ENCODE data around the gene SPINK2. TPM values are rescaled to one million over a fixed set of nuclear protein-coding genes. Genes with fewer than 3 reads are reported as not detected.

The SPINK2 gene, protein sequence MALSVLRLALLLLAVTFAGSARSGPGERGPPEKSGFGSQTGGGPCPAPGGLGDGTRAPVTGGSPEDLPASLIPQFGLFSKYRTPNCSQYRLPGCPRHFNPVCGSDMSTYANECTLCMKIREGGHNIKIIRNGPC
- polyA plus RNA-seq (2013, experiment 1 of 2), result 1.3 TPM
- 1.1 TPM for polyA plus RNA-seq (2013, experiment 2 of 2)

GRCh38 chr4:56821381-56822243 lies at the start of gene SPINK2:
Gene SPINK2 (minus strand): TSS chr4:56821701. CDS start chr4:56821662, 39 bp downstream.
- peak; percentile 88 for DNase-seq
- Histone ChIP-seq H3K36me3 (ENCODE audit: control insufficient read depth, insufficient read depth, low read length) (no peaks in the 10 kb centered on the region), H3K56ac (ENCODE audit: low read length) (peak within 1 kb of the TSS; percentile 80), H3K79me1 (ENCODE audit: low read length) (no peaks in the 10 kb centered on the region), H4K8ac (ENCODE audit: low read depth, low read length) (no peak within 1 kb of the TSS), H3K4me2 (ENCODE audit: low read length) (peak within 1 kb of the TSS; percentile 68), H2BK120ac (ENCODE audit: low read depth, low read length) (no peak within 1 kb of the TSS), H3K4me3 (ENCODE audit: low read length) (peak within 1 kb of the TSS; percentile 20), H2BK15ac (replicated peaks; ENCODE audit: low read depth) (no peak within 1 kb of the TSS), H3K4me1 (ENCODE audit: control insufficient read depth, low read depth, low read length) (no peaks in the 10 kb centered on the region), H3K23ac (ENCODE audit: low read length) (no peak within 1 kb of the TSS), H3K27me3 (ENCODE audit: insufficient read depth, low read length, poor library complexity) (peaks cover 2% of the 10 kb centered on the region), H3K18ac (ENCODE audit: low read length) (no peak within 1 kb of the TSS), H3K27ac (ENCODE audit: low read depth, low read length) (no peak within 1 kb of the TSS), H3K9ac (ENCODE audit: low read length) (peak within 1 kb of the TSS; percentile 44), H3K4ac (ENCODE audit: low read depth, low read length) (no peak within 1 kb of the TSS), H2BK5ac (ENCODE audit: low read length) (no peak within 1 kb of the TSS), H2AK5ac (ENCODE audit: low read length) (no peak within 1 kb of the TSS), H4K5ac (ENCODE audit: low read length) (no peak within 1 kb of the TSS), H3K79me2 (ENCODE audit: control insufficient read depth, insufficient read depth, low read length) (no peaks in the 10 kb centered on the region)
- no CpG with 5 or more reads among the region's 58 CpGs for WGBS (ENCODE audit: extremely low coverage, insufficient coverage, low lambda C conversion rate)

- no peak overlapping the region for H2BK120ac ChIP-seq (ENCODE audit: low read depth, low read length)
- H2AK5ac ChIP-seq (ENCODE audit: low read length), result no peak overlapping the region
- no CpG with 5 or more reads among the region's 4 CpGs for WGBS (ENCODE audit: extremely low coverage, insufficient coverage, low lambda C conversion rate)
- H3K4me1 ChIP-seq (ENCODE audit: control insufficient read depth, low read depth, low read length), result no peaks in the 10 kb centered on the region
- no peak overlapping the region for H2BK15ac ChIP-seq (replicated peaks; ENCODE audit: low read depth)
- no peaks in the 10 kb centered on the region for H3K36me3 ChIP-seq (ENCODE audit: control insufficient read depth, insufficient read depth, low read length)
- H3K9ac ChIP-seq (ENCODE audit: low read length), result no peak overlapping the region
- H3K79me2 ChIP-seq (ENCODE audit: control insufficient read depth, insufficient read depth, low read length), result no peaks in the 10 kb centered on the region
- no peak overlapping the region for H3K23ac ChIP-seq (ENCODE audit: low read length)
- no peak overlapping the region for H2BK5ac ChIP-seq (ENCODE audit: low read length)
- no peak overlapping the region for H4K5ac ChIP-seq (ENCODE audit: low read length)
- DNase-seq, result no peak
- no peak overlapping the region for H3K27ac ChIP-seq (ENCODE audit: low read depth, low read length)
- H3K27me3 ChIP-seq (ENCODE audit: insufficient read depth, low read length, poor library complexity), result no peaks in the 10 kb centered on the region
- H3K4me3 ChIP-seq (ENCODE audit: low read length), result no peak overlapping the region
- H4K8ac ChIP-seq (ENCODE audit: low read depth, low read length), result no peak overlapping the region
- no peak overlapping the region for H3K56ac ChIP-seq (ENCODE audit: low read length)
- H3K18ac ChIP-seq (ENCODE audit: low read length), result no peak overlapping the region
- no peak overlapping the region for H3K4me2 ChIP-seq (ENCODE audit: low read length)
- H3K4ac ChIP-seq (ENCODE audit: low read depth, low read length), result no peak overlapping the region
- no peaks in the 10 kb centered on the region for H3K79me1 ChIP-seq (ENCODE audit: low read length)
Measured at GRCh38 chr4:56870946-56871345, 49.4 kb upstream of the SPINK2 start.

DNA sequence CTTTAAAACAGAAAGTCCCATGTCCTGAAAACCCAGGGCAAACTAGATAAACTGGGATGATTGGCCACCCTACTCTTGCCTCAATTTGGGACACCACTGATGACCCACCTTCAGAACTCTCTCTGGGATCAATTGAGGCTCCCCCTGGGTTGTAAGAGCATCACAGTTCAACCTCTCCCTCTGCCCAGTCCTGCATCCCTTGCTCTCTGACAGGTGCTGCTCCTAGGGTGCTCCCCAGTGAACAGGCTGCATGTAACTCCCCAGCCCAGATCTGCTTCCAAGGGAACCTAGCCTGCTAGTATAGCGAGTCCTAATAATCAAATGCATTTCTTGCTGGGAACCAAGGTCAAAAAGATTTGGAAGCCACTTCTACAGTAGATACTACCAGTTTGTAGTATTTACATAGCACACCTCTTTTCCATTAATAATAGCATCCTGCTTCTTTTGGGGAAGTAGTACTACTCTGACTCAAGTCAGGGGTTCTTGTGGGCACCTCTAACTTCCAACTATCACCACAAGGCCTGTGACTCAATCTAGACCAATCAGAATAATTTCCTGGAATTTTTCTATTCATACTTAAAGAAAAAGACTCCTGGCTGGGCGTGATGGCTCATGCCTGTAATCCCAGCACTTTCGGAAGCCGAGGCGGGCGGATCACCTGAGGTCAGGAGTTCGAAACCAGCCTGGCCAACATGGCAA lies 42.1 kb upstream of the SPINK2 start:
- no peaks in the 10 kb centered on the region for H3K27me3 ChIP-seq (ENCODE audit: insufficient read depth, low read length, poor library complexity)
- H3K18ac ChIP-seq (ENCODE audit: low read length), result no peak overlapping the region
- H3K79me2 ChIP-seq (ENCODE audit: control insufficient read depth, insufficient read depth, low read length), result no peaks in the 10 kb centered on the region
- no peaks in the 10 kb centered on the region for H3K4me1 ChIP-seq (ENCODE audit: control insufficient read depth, low read depth, low read length)
- H3K9ac ChIP-seq (ENCODE audit: low read length), result no peak overlapping the region
- WGBS (ENCODE audit: extremely low coverage, insufficient coverage, low lambda C conversion rate), result no CpG with 5 or more reads among the region's 7 CpGs
- H3K23ac ChIP-seq (ENCODE audit: low read length), result no peak overlapping the region
- H3K79me1 ChIP-seq (ENCODE audit: low read length), result no peaks in the 10 kb centered on the region
- DNase-seq, result no peak
- no peak overlapping the region for H4K8ac ChIP-seq (ENCODE audit: low read depth, low read length)
- no peak overlapping the region for H4K5ac ChIP-seq (ENCODE audit: low read length)
- no peak overlapping the region for H2BK15ac ChIP-seq (replicated peaks; ENCODE audit: low read depth)
- H3K56ac ChIP-seq (ENCODE audit: low read length), result no peak overlapping the region
- no peak overlapping the region for H2BK5ac ChIP-seq (ENCODE audit: low read length)
- H3K27ac ChIP-seq (ENCODE audit: low read depth, low read length), result no peak overlapping the region
- H2BK120ac ChIP-seq (ENCODE audit: low read depth, low read length), result no peak overlapping the region
- no peaks in the 10 kb centered on the region for H3K36me3 ChIP-seq (ENCODE audit: control insufficient read depth, insufficient read depth, low read length)
- no peak overlapping the region for H3K4ac ChIP-seq (ENCODE audit: low read depth, low read length)
- no peak overlapping the region for H3K4me2 ChIP-seq (ENCODE audit: low read length)
- no peak overlapping the region for H2AK5ac ChIP-seq (ENCODE audit: low read length)
- no peak overlapping the region for H3K4me3 ChIP-seq (ENCODE audit: low read length)

DNA sequence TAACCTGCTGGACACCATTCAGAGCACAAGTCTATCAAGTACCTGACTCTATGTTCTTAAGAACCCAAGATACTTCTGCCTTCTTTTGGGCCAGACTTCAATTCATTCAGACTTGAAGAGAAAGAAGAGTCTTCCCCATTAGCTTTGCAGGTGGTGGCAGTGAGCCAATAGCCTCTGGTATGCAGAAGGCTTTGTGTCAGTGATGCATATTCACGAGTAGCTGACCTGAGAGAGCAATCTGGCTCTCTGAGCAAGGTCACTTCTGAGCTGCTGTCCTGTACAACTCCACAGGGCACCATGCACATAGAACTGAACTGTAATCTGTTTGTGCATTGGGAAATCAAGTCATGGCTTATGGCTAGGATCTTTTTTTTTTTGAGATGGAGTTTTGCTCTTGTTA lies 39.9 kb upstream of the SPINK2 start:
- no peak overlapping the region for H3K4me3 ChIP-seq (ENCODE audit: low read length)
- H2BK5ac ChIP-seq (ENCODE audit: low read length), result no peak overlapping the region
- H3K27me3 ChIP-seq (ENCODE audit: insufficient read depth, low read length, poor library complexity), result no peaks in the 10 kb centered on the region
- H3K18ac ChIP-seq (ENCODE audit: low read length), result no peak overlapping the region
- no peak overlapping the region for H4K8ac ChIP-seq (ENCODE audit: low read depth, low read length)
- H3K4me1 ChIP-seq (ENCODE audit: control insufficient read depth, low read depth, low read length), result no peaks in the 10 kb centered on the region
- H3K4me2 ChIP-seq (ENCODE audit: low read length), result no peak overlapping the region
- WGBS (ENCODE audit: extremely low coverage, insufficient coverage, low lambda C conversion rate), result no CpG with 5 or more reads among the region's 1 CpG
- H3K56ac ChIP-seq (ENCODE audit: low read length), result no peak overlapping the region
- H3K4ac ChIP-seq (ENCODE audit: low read depth, low read length), result no peak overlapping the region
- H3K79me1 ChIP-seq (ENCODE audit: low read length), result no peaks in the 10 kb centered on the region
- H2BK120ac ChIP-seq (ENCODE audit: low read depth, low read length), result no peak overlapping the region
- H3K36me3 ChIP-seq (ENCODE audit: control insufficient read depth, insufficient read depth, low read length), result no peaks in the 10 kb centered on the region
- H3K9ac ChIP-seq (ENCODE audit: low read length), result no peak overlapping the region
- H3K23ac ChIP-seq (ENCODE audit: low read length), result no peak overlapping the region
- no peak overlapping the region for H2AK5ac ChIP-seq (ENCODE audit: low read length)
- no peak overlapping the region for H4K5ac ChIP-seq (ENCODE audit: low read length)
- DNase-seq, result peak; percentile 45
- no peak overlapping the region for H2BK15ac ChIP-seq (replicated peaks; ENCODE audit: low read depth)
- no peak overlapping the region for H3K27ac ChIP-seq (ENCODE audit: low read depth, low read length)
- no peaks in the 10 kb centered on the region for H3K79me2 ChIP-seq (ENCODE audit: control insufficient read depth, insufficient read depth, low read length)

DNA sequence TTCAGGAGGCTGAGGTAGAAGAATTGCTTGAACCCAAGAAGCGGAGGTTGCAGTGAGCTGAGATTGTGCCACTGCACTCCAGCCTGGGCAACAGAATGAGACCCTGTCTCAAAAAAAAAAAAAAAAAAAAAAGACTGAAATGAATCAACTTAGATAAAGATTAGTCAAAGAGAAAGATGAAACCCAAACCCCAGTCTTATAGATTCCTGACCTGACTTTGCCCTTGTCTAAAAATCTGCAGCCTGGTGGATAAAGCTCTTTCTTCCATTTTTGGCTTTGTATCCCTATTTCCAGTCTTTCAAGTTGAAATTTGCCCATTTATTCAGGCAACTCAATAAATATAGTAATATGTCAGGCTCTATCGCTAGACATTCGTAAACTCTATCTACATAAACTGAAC lies 39.3 kb upstream of the SPINK2 start:
- Histone ChIP-seq H3K18ac (ENCODE audit: low read length) (no peak overlapping the region), H3K4me3 (ENCODE audit: low read length) (no peak overlapping the region), H3K56ac (ENCODE audit: low read length) (no peak overlapping the region), H2BK15ac (replicated peaks; ENCODE audit: low read depth) (no peak overlapping the region), H3K23ac (ENCODE audit: low read length) (no peak overlapping the region), H3K27ac (ENCODE audit: low read depth, low read length) (no peak overlapping the region), H3K79me1 (ENCODE audit: low read length) (no peaks in the 10 kb centered on the region), H2BK5ac (ENCODE audit: low read length) (no peak overlapping the region), H4K5ac (ENCODE audit: low read length) (no peak overlapping the region), H3K79me2 (ENCODE audit: control insufficient read depth, insufficient read depth, low read length) (no peaks in the 10 kb centered on the region), H3K4me1 (ENCODE audit: control insufficient read depth, low read depth, low read length) (no peaks in the 10 kb centered on the region), H3K4ac (ENCODE audit: low read depth, low read length) (no peak overlapping the region), H3K27me3 (ENCODE audit: insufficient read depth, low read length, poor library complexity) (no peaks in the 10 kb centered on the region), H2AK5ac (ENCODE audit: low read length) (no peak overlapping the region), H3K4me2 (ENCODE audit: low read length) (no peak overlapping the region), H4K8ac (ENCODE audit: low read depth, low read length) (no peak overlapping the region), H2BK120ac (ENCODE audit: low read depth, low read length) (no peak overlapping the region), H3K36me3 (ENCODE audit: control insufficient read depth, insufficient read depth, low read length) (no peaks in the 10 kb centered on the region), H3K9ac (ENCODE audit: low read length) (no peak overlapping the region)
- DNase-seq, result no peak
- no CpG with 5 or more reads among the region's 3 CpGs for WGBS (ENCODE audit: extremely low coverage, insufficient coverage, low lambda C conversion rate)
